Measurements from ENCODE around the gene ARHGAP8. TPM values are rescaled to one million over a fixed set of nuclear protein-coding genes. Genes with fewer than 3 reads are reported as not detected.

ARHGAP8 gene
- polyA plus RNA-seq, 3 donors, result 0.03 TPM; not detected in 2

- Mint-ChIP-seq H3K9me3 (peaks cover 3 to 19% (median 15%) of the 10 kb centered on the region in 7 donors), H3K27ac (no peak overlapping the region), H3K36me3 (no peaks in the 10 kb centered on the region), H3K4me3 (no peak overlapping the region), H3K4me1 (no peaks in the 10 kb centered on the region), H3K27me3 (ENCODE audit: low read depth in 3 of 3) (peaks cover 2 to 9% (median 9%) of the 10 kb centered on the region in 3 donors)
- TF ChIP-seq CTCF (IDR thresholded peaks at IDR 0.05), result no peak
- intact Hi-C loops (cut with micrococcal nuclease), result no loop called here
- Histone ChIP-seq H3K4me3 (replicated peaks in 1 of 3; ENCODE audit: low read depth in 2 of 3, low read length in 3 of 3) (no peak overlapping the region), H3K9ac (ENCODE audit: insufficient read depth, low read length, poor library complexity, severe bottlenecking) (no peak overlapping the region), H3K27ac (ENCODE audit: low read depth in 1 of 2, low read length in 2 of 2) (no peak overlapping the region), H3K9me3 (replicated peaks in 1 of 2; ENCODE audit: control insufficient read depth in 1 of 2, insufficient read depth in 1 of 2, low read length in 2 of 2) (peaks cover 0 to 13% of the 10 kb centered on the region in 2 donors), H3K79me2 (ENCODE audit: insufficient read depth, low read length) (no peaks in the 10 kb centered on the region), H3K4me2 (replicated peaks; ENCODE audit: extremely low read depth, low read length, poor library complexity, severe bottlenecking) (no peak overlapping the region), H4K20me1 (ENCODE audit: insufficient read depth, low read length) (no peaks in the 10 kb centered on the region), H3K27me3 (ENCODE audit: control insufficient read depth in 2 of 2, insufficient read depth in 2 of 2, low read length in 2 of 2) (no peaks in the 10 kb centered on the region), H3K4me1 (ENCODE audit: control insufficient read depth in 1 of 2, insufficient read depth in 2 of 2, low read length in 2 of 2) (no peaks in the 10 kb centered on the region), H2AFZ (ENCODE audit: insufficient read depth, low read depth, low read length, poor library complexity, severe bottlenecking) (no peak overlapping the region), H3K36me3 (replicated peaks in 1 of 2; ENCODE audit: control insufficient read depth in 1 of 2, insufficient read depth in 2 of 2, low read length in 2 of 2) (no peaks in the 10 kb centered on the region)
- WGBS (ENCODE audit: insufficient coverage), result 91% methylated on average over 2 of the region's 7 CpGs
- DNase-seq, result no peak
Measured at GRCh38 chr22:44842417-44842816, 90.0 kb downstream of the ARHGAP8 start.

GRCh38 chr22:44845191-44845590 is 92.8 kb downstream of the ARHGAP8 start:
- Mint-ChIP-seq H3K4me3 (no peak overlapping the region), H3K4me1 (no peaks in the 10 kb centered on the region), H3K9me3 (peaks cover 3 to 19% (median 15%) of the 10 kb centered on the region in 7 donors), H3K36me3 (no peaks in the 10 kb centered on the region), H3K27me3 (ENCODE audit: low read depth in 3 of 3) (peaks cover 2 to 7% (median 3%) of the 10 kb centered on the region in 3 donors), H3K27ac (no peak overlapping the region)
- intact Hi-C loops (cut with micrococcal nuclease), result no loop called here
- DNase-seq, result no peak
- Histone ChIP-seq H3K79me2 (ENCODE audit: insufficient read depth, low read length) (no peaks in the 10 kb centered on the region), H3K27me3 (ENCODE audit: control insufficient read depth in 2 of 2, insufficient read depth in 2 of 2, low read length in 2 of 2) (no peaks in the 10 kb centered on the region), H3K4me3 (replicated peaks in 1 of 3; ENCODE audit: low read depth in 2 of 3, low read length in 3 of 3) (no peak overlapping the region), H3K9ac (ENCODE audit: insufficient read depth, low read length, poor library complexity, severe bottlenecking) (no peak overlapping the region), H4K20me1 (ENCODE audit: insufficient read depth, low read length) (no peaks in the 10 kb centered on the region), H3K4me2 (replicated peaks; ENCODE audit: extremely low read depth, low read length, poor library complexity, severe bottlenecking) (no peak overlapping the region), H3K36me3 (replicated peaks in 1 of 2; ENCODE audit: control insufficient read depth in 1 of 2, insufficient read depth in 2 of 2, low read length in 2 of 2) (no peaks in the 10 kb centered on the region), H3K4me1 (ENCODE audit: control insufficient read depth in 1 of 2, insufficient read depth in 2 of 2, low read length in 2 of 2) (no peaks in the 10 kb centered on the region), H3K27ac (ENCODE audit: low read depth in 1 of 2, low read length in 2 of 2) (no peak overlapping the region), H2AFZ (ENCODE audit: insufficient read depth, low read depth, low read length, poor library complexity, severe bottlenecking) (no peak overlapping the region), H3K9me3 (replicated peaks in 1 of 2; ENCODE audit: control insufficient read depth in 1 of 2, insufficient read depth in 1 of 2, low read length in 2 of 2) (peaks cover 0 to 13% of the 10 kb centered on the region in 2 donors)
- WGBS (ENCODE audit: insufficient coverage), result 90% methylated on average over 7 of the region's 8 CpGs
- no peak for TF ChIP-seq CTCF (IDR thresholded peaks at IDR 0.05)

All from CD14-positive monocyte (primary cell).